Panc1 (cell line): ENCODE results near the gene SHC1. TPM values are rescaled to one million over a fixed set of nuclear protein-coding genes. Genes with fewer than 3 reads are reported as not detected.

ENCODE experiments used
- ATAC-seq: fragments of 200-7000 bp; cut with Tn5 transposase; 2 replicates; pipeline ENCODE4 v1.9.1; 2020; ENCODE audit warnings: mild to moderate bottlenecking, moderate library complexity
- BruUV-seq: library from RNA; stranded (reverse); fragments of 400-500 nt; replicated peaks from 2 replicates; lab custom pipeline; 2021; lab: Mats Ljungman, UMichigan
- CTCF ChIA-PET: fragments of 300-600 bp; sonication (Branson Sonifier 250); formaldehyde crosslinking; loops from one replicate; lab custom pipeline; 2022; ENCODE audit warnings: antibody characterized with exemption; lab: Charles Lee
- POLR2A ChIA-PET: fragments of 300-600 bp; sonication (Branson Sonifier 250); formaldehyde crosslinking; loops from one replicate; lab custom pipeline; 2022; ENCODE audit warnings: antibody characterized with exemption; lab: Charles Lee
- DNase-seq: peaks from one replicate; pipeline ENCODE4 v3.0.0-alpha.2; 2010; ENCODE audit warnings: low read depth, low spot score
- H3K27ac ChIP-seq: 2 replicates; pipeline ENCODE4 v1.5.1; 2011; ENCODE audit warnings: mild to moderate bottlenecking, low read length, inconsistent platforms
- H3K27me3 ChIP-seq: fragments of 200-500 bp; sonication (Bioruptor generic); 2 replicates; pipeline ENCODE4 v1.6.0; 2014; ENCODE audit warnings: low read length, inconsistent platforms; ENCODE audit not compliant: control insufficient read depth, insufficient read depth
- H3K36me3 ChIP-seq: fragments of 200-500 bp; sonication (Bioruptor generic); 2 replicates; pipeline ENCODE4 v1.5.1; 2014; ENCODE audit warnings: inconsistent platforms, mild to moderate bottlenecking, low read length, moderate library complexity; ENCODE audit not compliant: control insufficient read depth, insufficient read depth
- H3K4me1 ChIP-seq: 2 replicates; pipeline ENCODE4 v1.5.1; 2011; ENCODE audit warnings: inconsistent platforms, mild to moderate bottlenecking, low read length, moderate library complexity; ENCODE audit not compliant: control insufficient read depth, insufficient read depth
- H3K4me3 ChIP-seq, 2 experiments: 2 replicates each; pipeline ENCODE4 v1.5.1; 2011 to 2012; ENCODE audit warnings: low read depth in 2 of 2, low read length in 2 of 2, mild to moderate bottlenecking in 2 of 2, inconsistent platforms in 1 of 2, moderate library complexity in 1 of 2
- H3K9me3 ChIP-seq: fragments of 200-500 bp; sonication (Bioruptor generic); 2 replicates; pipeline ENCODE4 v1.5.1; 2014; ENCODE audit warnings: low read depth, mild to moderate bottlenecking, inconsistent platforms, low read length, moderate library complexity; ENCODE audit not compliant: control insufficient read depth, insufficient read depth
- CTCF ChIP-seq: fragments of 450-650 bp; IDR thresholded peaks from 2 replicates; pipeline ENCODE4 v1.5.1; 2017; ENCODE audit warnings: mild to moderate bottlenecking
- POLR2AphosphoS5 ChIP-seq: IDR thresholded peaks from 2 replicates; pipeline ENCODE4 v1.6.1; 2012; ENCODE audit warnings: mild to moderate bottlenecking, low read depth, low read length, moderate library complexity
- REST ChIP-seq, 2 experiments: IDR thresholded peaks; 2 replicates each; pipeline ENCODE4 v1.6.1; 2011 to 2012; ENCODE audit warnings: low read depth in 2 of 2, control low read depth in 1 of 2, low read length in 1 of 2, mild to moderate bottlenecking in 1 of 2, moderate library complexity in 1 of 2; ENCODE audit not compliant: insufficient read depth in 1 of 2
- SIN3A ChIP-seq: IDR thresholded peaks from 2 replicates; pipeline ENCODE4 v1.6.1; 2012; ENCODE audit warnings: low read depth, mild to moderate bottlenecking, low read length, moderate library complexity, borderline replicate concordance; ENCODE audit not compliant: insufficient read depth
- TCF7L2 ChIP-seq: IDR thresholded peaks from 2 replicates; pipeline ENCODE4 v1.6.1; 2011; ENCODE audit warnings: mild to moderate bottlenecking, low read depth, low read length, inconsistent platforms
- in situ Hi-C: cut with HindIII; loops from 2 replicates; pipeline ENCODE4 v1.10.0; 2016; ENCODE audit warnings: low sequenced_read_pairs, low pct_unique_long_range_greater_than_20kb
- intact Hi-C: fragments of 100-400 bp; cut with micrococcal nuclease; formaldehyde crosslinking; loops from one replicate; pipeline ENCODE4 v1.10.0; 2022; ENCODE audit not compliant: unreplicated experiment
- total RNA-seq: library from RNA; stranded (reverse); gene quantifications from one replicate; pipeline ENCODE4 v1.2.1, GENCODE V29; 2021; ENCODE audit not compliant: unreplicated experiment

SHC1 gene
- total RNA-seq, 1 experiment from 2014 or later = 373 TPM

- Histone ChIP-seq H3K9me3 (no peaks in the 10 kb centered on the region), H3K27ac (no peak overlapping the region), H3K4me3 (no peak overlapping the region), H3K4me1 (peaks cover 37% of the 10 kb centered on the region), H3K27me3 (no peaks in the 10 kb centered on the region), H3K36me3 (0 out of 2 replicates have a peak, but pooled peaks cover 4% of the 10 kb centered on the region)
- POLR2A ChIA-PET = no interaction called here
- TF ChIP-seq TCF7L2 (no peak), REST (IDR thresholded peaks at IDR 0.05; ENCODE audit: insufficient read depth in 1 of 2, low read depth in 2 of 2, low read length in 1 of 2) (no peak), CTCF (no peak), SIN3A (no peak), POLR2AphosphoS5 (no peak)
- in situ Hi-C loops (no loop called here), intact Hi-C loops (no loop called here)
- no TSS peak for BruUV-seq
- DNase-seq (no peak), ATAC-seq (no peak)
- CTCF ChIA-PET = interaction anchor here (0.7 kb wide), 1 partner anchor 40 kb away, joined by 3 read pairs; the partner anchor contains the start of gene SHC1
Measured at GRCh38 chr1:155011004-155011416, 40.5 kb upstream of the SHC1 start.

GRCh38 chr1:155010211-155010918, 39.8 kb upstream of the SHC1 start:
- Histone ChIP-seq H3K36me3 (0 out of 2 replicates have a peak, but pooled peaks cover 4% of the 10 kb centered on the region), H3K27me3 (no peaks in the 10 kb centered on the region), H3K4me3 (no peak overlapping the region), H3K4me1 (peaks cover 44% of the 10 kb centered on the region), H3K27ac (no peak overlapping the region), H3K9me3 (no peaks in the 10 kb centered on the region)
- in situ Hi-C loops = no loop called here
- intact Hi-C loops = no loop called here
- CTCF ChIA-PET = interaction anchor here (0.6 kb wide), 1 partner anchor 24 kb away, joined by 7 read pairs; no protein-coding TSS in a partner anchor
- ATAC-seq = no peak
- POLR2A ChIA-PET = interaction anchor here (0.6 kb wide), 1 partner anchor 66 kb away, joined by 3 read pairs; no protein-coding TSS in a partner anchor
- TF ChIP-seq REST (IDR thresholded peaks at IDR 0.05; ENCODE audit: insufficient read depth in 1 of 2, low read depth in 2 of 2, low read length in 1 of 2) = no peak
- TF ChIP-seq TCF7L2 = no peak
- TF ChIP-seq POLR2AphosphoS5 = no peak
- TF ChIP-seq SIN3A = no peak
- no peak for TF ChIP-seq CTCF
- DNase-seq = no peak
- BruUV-seq = no TSS peak
